ENCODE measurements around the gene TNFRSF25.

Gene TNFRSF25

GRCh38 chr1:6466023-6466422 is at the start of gene TNFRSF25:
TSS of gene TNFRSF25 (minus strand) at chr1:6466173. CDS start at chr1:6466107, 66 bp downstream.
- Histone ChIP-seq H3K4me1 (ENCODE audit: insufficient read depth, low read length) (no peaks in the 10 kb centered on the region), H3K36me3 (ENCODE audit: insufficient read depth, low read length) (peaks cover 56% of the 10 kb centered on the region), H3K4me3 (ENCODE audit: low read length) (no peak within 1 kb of the TSS), H2AFZ (ENCODE audit: low read depth, low read length) (no peak within 1 kb of the TSS), H3K27me3 (ENCODE audit: insufficient read depth, low read length) (no peaks in the 10 kb centered on the region), H3K9me3 (ENCODE audit: low read length) (no peaks in the 10 kb centered on the region)

GRCh38 chr1:6515771-6516170 is 49.8 kb upstream of the TNFRSF25 start:
- H2AFZ ChIP-seq (ENCODE audit: low read depth, low read length) = no peak overlapping the region
- H3K4me1 ChIP-seq (ENCODE audit: insufficient read depth, low read length) = peaks cover 18% of the 10 kb centered on the region
- H3K9me3 ChIP-seq (ENCODE audit: low read length) = no peaks in the 10 kb centered on the region
- H3K4me3 ChIP-seq (ENCODE audit: low read length) = no peak overlapping the region
- no peaks in the 10 kb centered on the region for H3K36me3 ChIP-seq (ENCODE audit: insufficient read depth, low read length)
- no peaks in the 10 kb centered on the region for H3K27me3 ChIP-seq (ENCODE audit: insufficient read depth, low read length)

GRCh38 chr1:6513320-6513801 is 47.4 kb upstream of the TNFRSF25 start:
- H3K27me3 ChIP-seq (ENCODE audit: insufficient read depth, low read length) = peaks cover 10% of the 10 kb centered on the region
- H3K4me1 ChIP-seq (ENCODE audit: insufficient read depth, low read length) = peaks cover 3% of the 10 kb centered on the region

GRCh38 chr1:6512908-6513280 is 46.9 kb upstream of the TNFRSF25 start:
- H3K9me3 ChIP-seq (ENCODE audit: low read length) = no peaks in the 10 kb centered on the region
- H2AFZ ChIP-seq (ENCODE audit: low read depth, low read length) = no peak overlapping the region
- H3K4me3 ChIP-seq (ENCODE audit: low read length) = no peak overlapping the region
- no peaks in the 10 kb centered on the region for H3K36me3 ChIP-seq (ENCODE audit: insufficient read depth, low read length)
- peaks cover 14% of the 10 kb centered on the region for H3K27me3 ChIP-seq (ENCODE audit: insufficient read depth, low read length)
- peaks cover 3% of the 10 kb centered on the region for H3K4me1 ChIP-seq (ENCODE audit: insufficient read depth, low read length)

More at GRCh38 chr1:6513320-6513801, 47.4 kb upstream of the TNFRSF25 start:
- H3K36me3 ChIP-seq (ENCODE audit: insufficient read depth, low read length) = no peaks in the 10 kb centered on the region
- H3K4me3 ChIP-seq (ENCODE audit: low read length) = no peak overlapping the region
- H3K9me3 ChIP-seq (ENCODE audit: low read length) = no peaks in the 10 kb centered on the region
- no peak overlapping the region for H2AFZ ChIP-seq (ENCODE audit: low read depth, low read length)

GRCh38 chr1:6512245-6512907 is 46.4 kb upstream of the TNFRSF25 start:
- Histone ChIP-seq H3K9me3 (ENCODE audit: low read length) (no peaks in the 10 kb centered on the region), H3K4me1 (ENCODE audit: insufficient read depth, low read length) (peaks cover 3% of the 10 kb centered on the region), H3K27me3 (ENCODE audit: insufficient read depth, low read length) (peaks cover 14% of the 10 kb centered on the region), H3K4me3 (ENCODE audit: low read length) (no peak overlapping the region), H3K36me3 (ENCODE audit: insufficient read depth, low read length) (no peaks in the 10 kb centered on the region), H2AFZ (ENCODE audit: low read depth, low read length) (no peak overlapping the region)

GRCh38 chr1:6511561-6512244 is 45.7 kb upstream of the TNFRSF25 start:
- Histone ChIP-seq H3K27me3 (ENCODE audit: insufficient read depth, low read length) (peaks cover 16% of the 10 kb centered on the region), H2AFZ (ENCODE audit: low read depth, low read length) (no peak overlapping the region), H3K4me1 (ENCODE audit: insufficient read depth, low read length) (peaks cover 8% of the 10 kb centered on the region), H3K9me3 (ENCODE audit: low read length) (no peaks in the 10 kb centered on the region), H3K36me3 (ENCODE audit: insufficient read depth, low read length) (no peaks in the 10 kb centered on the region), H3K4me3 (ENCODE audit: low read length) (no peak overlapping the region)

GRCh38 chr1:6511056-6511455 is 45.1 kb upstream of the TNFRSF25 start:
- H3K36me3 ChIP-seq (ENCODE audit: insufficient read depth, low read length) = no peaks in the 10 kb centered on the region
- peaks cover 16% of the 10 kb centered on the region for H3K27me3 ChIP-seq (ENCODE audit: insufficient read depth, low read length)
- no peaks in the 10 kb centered on the region for H3K9me3 ChIP-seq (ENCODE audit: low read length)
- H3K4me3 ChIP-seq (ENCODE audit: low read length) = no peak overlapping the region
- H2AFZ ChIP-seq (ENCODE audit: low read depth, low read length) = no peak overlapping the region
- H3K4me1 ChIP-seq (ENCODE audit: insufficient read depth, low read length) = peaks cover 14% of the 10 kb centered on the region

- Histone ChIP-seq H3K36me3 (ENCODE audit: insufficient read depth, low read length) (no peaks in the 10 kb centered on the region), H3K27me3 (ENCODE audit: insufficient read depth, low read length) (peaks cover 19% of the 10 kb centered on the region), H3K4me1 (ENCODE audit: insufficient read depth, low read length) (peaks cover 16% of the 10 kb centered on the region), H3K9me3 (ENCODE audit: low read length) (no peaks in the 10 kb centered on the region), H2AFZ (ENCODE audit: low read depth, low read length) (no peak overlapping the region), H3K4me3 (ENCODE audit: low read length) (no peak overlapping the region)
Measured at GRCh38 chr1:6510493-6510892, 44.5 kb upstream of the TNFRSF25 start.

GRCh38 chr1:6509919-6510291 is 43.9 kb upstream of the TNFRSF25 start:
- Histone ChIP-seq H3K27me3 (ENCODE audit: insufficient read depth, low read length) (peaks cover 19% of the 10 kb centered on the region), H3K4me1 (ENCODE audit: insufficient read depth, low read length) (peaks cover 16% of the 10 kb centered on the region), H3K36me3 (ENCODE audit: insufficient read depth, low read length) (no peaks in the 10 kb centered on the region), H3K9me3 (ENCODE audit: low read length) (no peaks in the 10 kb centered on the region), H3K4me3 (ENCODE audit: low read length) (no peak overlapping the region), H2AFZ (ENCODE audit: low read depth, low read length) (no peak overlapping the region)

- no peak overlapping the region for H3K4me3 ChIP-seq (ENCODE audit: low read length)
- peaks cover 16% of the 10 kb centered on the region for H3K4me1 ChIP-seq (ENCODE audit: insufficient read depth, low read length)
- peaks cover 19% of the 10 kb centered on the region for H3K27me3 ChIP-seq (ENCODE audit: insufficient read depth, low read length)
- no peaks in the 10 kb centered on the region for H3K36me3 ChIP-seq (ENCODE audit: insufficient read depth, low read length)
- H2AFZ ChIP-seq (ENCODE audit: low read depth, low read length) = no peak overlapping the region
- no peaks in the 10 kb centered on the region for H3K9me3 ChIP-seq (ENCODE audit: low read length)
Measured at GRCh38 chr1:6509220-6509918, 43.4 kb upstream of the TNFRSF25 start.

GRCh38 chr1:6508816-6509189 is 42.8 kb upstream of the TNFRSF25 start:
- no peaks in the 10 kb centered on the region for H3K9me3 ChIP-seq (ENCODE audit: low read length)
- H3K36me3 ChIP-seq (ENCODE audit: insufficient read depth, low read length) = no peaks in the 10 kb centered on the region
- H3K4me3 ChIP-seq (ENCODE audit: low read length) = no peak overlapping the region
- H3K4me1 ChIP-seq (ENCODE audit: insufficient read depth, low read length) = peaks cover 16% of the 10 kb centered on the region
- H3K27me3 ChIP-seq (ENCODE audit: insufficient read depth, low read length) = peaks cover 19% of the 10 kb centered on the region
- no peak overlapping the region for H2AFZ ChIP-seq (ENCODE audit: low read depth, low read length)

- H2AFZ ChIP-seq (ENCODE audit: low read depth, low read length) = no peak overlapping the region
- H3K4me1 ChIP-seq (ENCODE audit: insufficient read depth, low read length) = peaks cover 16% of the 10 kb centered on the region
- no peaks in the 10 kb centered on the region for H3K36me3 ChIP-seq (ENCODE audit: insufficient read depth, low read length)
- no peaks in the 10 kb centered on the region for H3K9me3 ChIP-seq (ENCODE audit: low read length)
- peaks cover 19% of the 10 kb centered on the region for H3K27me3 ChIP-seq (ENCODE audit: insufficient read depth, low read length)
- H3K4me3 ChIP-seq (ENCODE audit: low read length) = no peak overlapping the region
Measured at GRCh38 chr1:6508154-6508815, 42.3 kb upstream of the TNFRSF25 start.

GRCh38 chr1:6507461-6507911 is 41.5 kb upstream of the TNFRSF25 start:
- Histone ChIP-seq H2AFZ (ENCODE audit: low read depth, low read length) (no peak overlapping the region), H3K4me3 (ENCODE audit: low read length) (no peak overlapping the region), H3K27me3 (ENCODE audit: insufficient read depth, low read length) (peaks cover 19% of the 10 kb centered on the region), H3K36me3 (ENCODE audit: insufficient read depth, low read length) (no peaks in the 10 kb centered on the region), H3K9me3 (ENCODE audit: low read length) (no peaks in the 10 kb centered on the region), H3K4me1 (ENCODE audit: insufficient read depth, low read length) (peaks cover 16% of the 10 kb centered on the region)
